Colonic mucosa (tissue), 4 donors: ENCODE results near the gene CADPS. TPM values are rescaled to one million over a fixed set of nuclear protein-coding genes. Genes with fewer than 3 reads are reported as not detected.

Experiments used
- DNase-seq: peaks from one replicate; pipeline ENCODE4 v3.0.0-alpha.2; 2020
- H3K27ac ChIP-seq: fragments of 200-600 bp; one replicate; pipeline ENCODE4 v1.8.0; 2021
- H3K27me3 ChIP-seq: fragments of 200-600 bp; one replicate; pipeline ENCODE4 v1.8.0; 2021
- H3K36me3 ChIP-seq: fragments of 200-600 bp; one replicate; pipeline ENCODE4 v1.8.0; 2021
- H3K4me1 ChIP-seq: fragments of 200-600 bp; one replicate; pipeline ENCODE4 v1.8.0; 2021; ENCODE audit warnings: mild to moderate bottlenecking
- H3K4me3 ChIP-seq: fragments of 200-600 bp; one replicate; pipeline ENCODE4 v1.8.0; 2021
- H3K9ac ChIP-seq, 2 donors: one replicate each; pipeline ENCODE4 v1.7.0; 2013; ENCODE audit warnings: control low read depth in 2 of 2, low read depth in 2 of 2, low read length in 2 of 2
- H3K9me3 ChIP-seq: fragments of 200-600 bp; one replicate; pipeline ENCODE4 v1.8.0; 2021
- CTCF ChIP-seq: fragments of 200-600 bp; IDR thresholded peaks from one replicate; pipeline ENCODE4 v1.8.0; 2022; ENCODE audit warnings: antibody characterized with exemption, mild to moderate bottlenecking
- intact Hi-C: fragments of 100-400 bp; cut with DNase I; formaldehyde crosslinking; loops from one replicate; pipeline ENCODE4 v1.14.1; 2022
- total RNA-seq, 2 donors: library from RNA; stranded (reverse); fragmentation: NEBNext Ultra II Directional in 1 of 2; extraction: Animal tissue kit (Norgen Biotek cat#: 25700) in 1 of 2; gene quantifications; one replicate each; pipeline ENCODE4 v1.2.1, GENCODE V29; 2021
- donor health status: healthy.
- donor health status: DM: no; HTN: no; CAD: no.
- donor health status: DM: no; HTN: no; CAD: no.

CADPS gene
- total RNA-seq, 2 donors from 2014 or later, result 2.9 to 6.1 TPM

GRCh38 chr3:62665627-62666437 lies 209.4 kb downstream of the CADPS start:
- Histone ChIP-seq H3K4me3 (no peak overlapping the region), H3K27ac (no peak overlapping the region), H3K9ac (no peak overlapping the region), H3K4me1 (no peaks in the 10 kb centered on the region), H3K36me3 (no peaks in the 10 kb centered on the region), H3K9me3 (no peaks in the 10 kb centered on the region), H3K27me3 (no peaks in the 10 kb centered on the region)
- intact Hi-C loops, result loop anchor here (5.0 to 10.0 kb wide), 3 partner anchors 199 to 569 kb away; no protein-coding TSS in a partner anchor
- peak; percentile 69 for TF ChIP-seq CTCF
- DNase-seq, result peak; percentile 82

- TF ChIP-seq CTCF, result no peak
- Histone ChIP-seq H3K27me3 (no peaks in the 10 kb centered on the region), H3K27ac (no peak overlapping the region), H3K4me3 (no peak overlapping the region), H3K4me1 (no peaks in the 10 kb centered on the region), H3K36me3 (no peaks in the 10 kb centered on the region), H3K9me3 (no peaks in the 10 kb centered on the region), H3K9ac (no peak overlapping the region)
- DNase-seq, result no peak
- intact Hi-C loops, result loop anchor here (10.0 kb wide), 2 partner anchors 202 to 572 kb away; no protein-coding TSS in a partner anchor
Measured at GRCh38 chr3:62662677-62663076, 212.5 kb downstream of the CADPS start.

DNA sequence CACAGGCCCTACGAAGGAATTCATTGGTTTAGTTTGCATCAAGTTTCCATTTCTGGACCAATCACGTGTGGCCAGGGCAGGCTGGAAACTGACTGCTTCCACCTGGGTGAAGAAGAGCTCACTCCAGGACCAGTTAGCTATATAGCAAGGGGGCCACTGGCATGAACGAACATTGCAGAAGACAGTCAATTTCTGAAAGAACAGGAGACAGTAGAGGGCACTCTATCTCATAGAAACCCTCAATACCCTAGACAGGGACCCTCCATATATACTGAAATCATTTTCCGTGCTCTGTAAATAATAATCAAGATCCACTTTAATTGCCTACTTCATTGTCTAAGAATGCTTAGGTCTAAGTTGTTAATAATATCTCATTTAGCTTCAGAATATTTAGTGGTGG lies 215.6 kb downstream of the CADPS start:
- no peaks in the 10 kb centered on the region for H3K27me3 ChIP-seq
- H3K4me3 ChIP-seq, result no peak overlapping the region
- no peaks in the 10 kb centered on the region for H3K36me3 ChIP-seq
- no peak overlapping the region for H3K9ac ChIP-seq
- no peak for DNase-seq
- no peaks in the 10 kb centered on the region for H3K4me1 ChIP-seq
- no peaks in the 10 kb centered on the region for H3K9me3 ChIP-seq
- TF ChIP-seq CTCF, result no peak
- intact Hi-C loops, result loop anchor here (10.0 kb wide), 2 partner anchors 205 to 575 kb away; no protein-coding TSS in a partner anchor
- no peak overlapping the region for H3K27ac ChIP-seq

DNA sequence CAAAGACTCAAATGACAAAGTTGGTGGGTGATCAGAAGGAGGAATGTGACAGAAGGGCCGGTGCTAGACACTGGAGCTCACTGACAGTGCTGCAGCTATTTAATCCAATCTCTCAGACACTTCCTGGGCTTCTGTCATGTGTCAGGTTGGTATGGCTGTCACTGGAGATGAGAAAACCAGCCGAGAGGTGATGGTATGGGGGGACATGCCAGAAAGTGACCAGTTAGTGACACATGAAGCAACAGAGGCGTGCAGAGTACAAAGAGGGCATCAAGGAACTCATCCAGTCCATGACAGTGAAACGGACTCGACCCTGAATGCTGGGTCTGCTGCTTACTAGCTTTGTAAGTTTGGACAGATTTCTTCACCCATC lies 219.5 kb downstream of the CADPS start:
- no peak for DNase-seq
- Histone ChIP-seq H3K9me3 (no peaks in the 10 kb centered on the region), H3K4me1 (no peaks in the 10 kb centered on the region), H3K36me3 (no peaks in the 10 kb centered on the region), H3K9ac (no peak overlapping the region), H3K4me3 (no peak overlapping the region), H3K27ac (no peak overlapping the region), H3K27me3 (no peaks in the 10 kb centered on the region)
- intact Hi-C loops, result no loop called here
- no peak for TF ChIP-seq CTCF

GRCh38 chr3:62655056-62655690 lies 220.0 kb downstream of the CADPS start:
- no peaks in the 10 kb centered on the region for H3K9me3 ChIP-seq
- no peak overlapping the region for H3K27ac ChIP-seq
- intact Hi-C loops, result no loop called here
- no peaks in the 10 kb centered on the region for H3K36me3 ChIP-seq
- H3K4me3 ChIP-seq, result no peak overlapping the region
- H3K9ac ChIP-seq, result no peak overlapping the region
- H3K27me3 ChIP-seq, result no peaks in the 10 kb centered on the region
- no peak for DNase-seq
- no peak for TF ChIP-seq CTCF
- no peaks in the 10 kb centered on the region for H3K4me1 ChIP-seq
